DMS153 treated with DMSO at 0.1 percent for 48 hours (cell line): Measurements from ENCODE around the gene DPEP2.
"Not testable (repeated sequence)": the region's sequence is repeated elsewhere in the genome, so short reads cannot be mapped to it uniquely, and the experiment has no call there.

Experiments used
- DNase-seq: peaks from one replicate; lab custom pipeline; 2025; ENCODE audit not compliant: unreplicated experiment; lab: John Stamatoyannopoulos, UW

The DPEP2 gene

GRCh38 chr16:67977469-67978227 lies 21.6 kb downstream of the DPEP2 start:
- DNase-seq, result no peak

DNA sequence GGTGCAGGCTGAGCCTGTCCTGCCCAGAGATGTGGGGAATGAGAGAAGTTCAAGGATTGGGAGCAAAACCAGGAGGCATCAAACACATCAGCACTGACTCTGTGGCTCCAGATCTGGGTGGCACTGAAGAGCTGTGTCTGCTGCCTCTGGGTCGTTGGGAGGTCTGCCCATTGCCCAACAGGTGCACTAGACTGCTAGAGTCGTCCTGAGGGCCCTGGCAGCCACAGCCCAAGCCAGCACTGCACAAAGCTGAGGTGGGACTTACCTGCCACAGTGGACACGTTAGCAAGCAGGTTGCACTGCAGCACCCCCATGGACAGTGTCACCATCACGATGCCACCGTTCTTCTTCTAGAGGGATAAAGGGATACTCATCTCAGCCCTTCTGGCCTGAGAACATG lies 22.3 kb downstream of the DPEP2 start:
- DNase-seq, result no peak

- DNase-seq, result no peak
Measured at GRCh38 chr16:67976205-67976604, 23.1 kb downstream of the DPEP2 start.

DNA sequence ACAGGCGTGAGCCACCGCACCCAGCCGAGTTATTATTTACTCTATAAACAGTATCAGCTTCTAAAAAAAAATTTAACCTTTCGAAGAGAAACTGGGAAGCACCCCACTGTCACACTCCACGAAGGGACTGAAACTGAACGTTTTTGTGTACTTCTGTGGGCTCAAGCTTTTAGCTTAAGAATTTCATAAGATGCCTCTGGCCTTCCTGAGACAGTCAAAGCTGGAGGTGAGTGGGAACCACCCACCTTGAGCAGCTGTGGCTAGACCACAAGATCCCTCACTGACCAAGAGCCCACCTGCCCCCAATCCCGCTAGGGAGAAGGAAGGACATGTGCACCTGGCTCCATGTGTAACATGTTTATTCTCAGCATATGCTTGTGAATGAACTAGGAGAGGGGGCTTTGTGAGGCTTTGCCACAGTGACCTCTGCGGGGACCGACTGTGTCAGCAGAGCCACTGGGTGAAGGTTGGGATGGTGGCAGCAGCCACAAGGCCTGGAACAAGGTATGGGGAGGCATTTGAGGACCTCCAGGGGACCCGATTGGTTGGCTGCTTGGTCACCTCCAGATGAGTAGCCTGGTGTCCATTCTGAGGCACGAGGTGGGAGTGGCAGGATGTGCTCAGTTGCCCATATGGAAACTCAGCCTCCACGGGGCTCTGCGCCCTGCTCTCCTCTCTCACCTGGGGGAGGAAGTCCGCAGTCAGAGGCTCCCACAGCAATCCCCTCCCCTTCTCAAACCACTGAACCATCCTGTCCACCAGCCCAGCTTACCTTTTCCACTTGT lies 23.8 kb downstream of the DPEP2 start:
- no peak for DNase-seq

DNA sequence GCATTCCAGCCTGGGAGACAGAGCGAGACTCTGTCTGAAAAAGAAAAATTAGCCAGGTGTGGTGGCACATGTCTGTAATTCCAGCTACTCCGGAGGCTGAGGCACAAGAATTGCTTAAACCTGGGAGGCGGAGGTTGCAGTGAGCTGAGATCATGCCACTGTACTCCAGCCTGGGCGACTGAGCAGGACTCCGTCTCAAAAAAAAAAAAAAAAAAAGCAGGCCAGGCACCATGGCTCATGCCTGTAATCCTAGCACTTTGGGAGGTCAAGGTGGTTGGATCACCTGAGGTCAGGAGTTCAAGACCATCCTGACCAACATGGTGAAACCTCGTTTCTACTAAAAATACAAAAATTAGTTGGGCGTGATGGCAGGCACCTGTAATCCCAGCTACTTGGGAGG lies 27.0 kb downstream of the DPEP2 start:
- not testable (repeated sequence) for DNase-seq

- no peak for DNase-seq
Measured at GRCh38 chr16:67971111-67971510, 28.2 kb downstream of the DPEP2 start.

- no peak for DNase-seq
Measured at GRCh38 chr16:67969254-67970039, 29.8 kb downstream of the DPEP2 start.

GRCh38 chr16:67968400-67969253 lies 30.7 kb downstream of the DPEP2 start, which contains the start of gene SLC12A4:
SLC12A4 (minus strand) TSS chr16:67968637; CDS start chr16:67968553, 84 bp downstream.
- DNase-seq, result no peak

DNA sequence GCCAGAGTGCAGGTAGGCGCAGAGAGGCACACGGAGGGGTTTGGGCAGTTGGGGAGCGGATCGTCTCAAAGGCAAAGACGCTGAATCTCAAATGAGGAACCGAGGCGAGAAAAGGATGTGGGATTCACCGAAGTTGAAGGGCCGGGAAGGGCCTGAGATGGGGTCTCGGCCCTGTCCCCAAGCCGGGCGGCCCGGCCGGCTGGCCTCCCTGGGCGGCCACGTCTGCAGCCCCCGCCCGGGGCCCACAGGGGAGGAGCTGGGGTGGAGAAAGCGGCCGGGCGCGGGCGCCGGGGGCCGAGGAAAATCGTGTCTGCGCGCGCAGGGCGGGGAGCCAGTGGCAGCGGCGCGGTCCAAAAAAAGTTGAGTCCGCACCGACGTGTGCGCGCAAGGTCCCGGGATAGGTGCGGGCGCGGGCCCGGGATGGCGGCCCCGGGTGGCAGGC lies 31.3 kb downstream of the DPEP2 start:
- no peak for DNase-seq

GRCh38 chr16:67967183-67967957 lies 31.9 kb downstream of the DPEP2 start:
- no peak for DNase-seq

GRCh38 chr16:67966549-67967182 lies 32.6 kb downstream of the DPEP2 start:
- DNase-seq, result no peak

- DNase-seq, result no peak
Measured at GRCh38 chr16:67965668-67966548, 33.4 kb downstream of the DPEP2 start.

DNA sequence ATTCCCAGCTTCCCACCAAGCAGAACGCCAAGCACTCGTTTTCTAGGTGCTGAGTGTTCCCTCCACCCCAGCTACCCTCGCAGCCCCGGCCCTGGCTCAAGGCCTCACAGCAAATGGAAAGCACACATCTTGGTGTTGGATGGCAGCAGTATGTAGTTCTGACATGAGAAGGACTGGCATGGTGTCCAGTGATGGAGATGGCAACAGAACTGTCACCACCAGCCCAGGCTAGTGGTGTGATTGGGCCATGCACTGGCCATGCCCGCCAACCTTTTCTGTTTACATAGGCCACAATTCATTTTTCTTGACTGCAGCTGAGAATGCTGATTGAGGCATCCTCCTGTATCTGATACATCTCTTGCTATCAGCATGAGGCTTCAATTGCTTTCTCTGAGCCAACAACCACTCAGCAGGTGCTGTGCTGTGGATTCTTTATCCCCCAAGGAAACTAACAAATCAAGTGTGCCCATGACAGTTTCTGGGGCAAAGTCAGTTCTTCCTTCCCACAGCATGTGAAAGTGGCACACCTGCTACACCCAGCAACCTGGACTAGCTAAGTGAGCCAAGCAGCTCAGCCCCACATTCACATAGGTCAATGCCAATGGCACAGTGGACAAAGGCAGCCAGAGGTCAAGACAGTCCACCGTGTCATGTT lies 34.7 kb downstream of the DPEP2 start:
- no peak for DNase-seq

DNA sequence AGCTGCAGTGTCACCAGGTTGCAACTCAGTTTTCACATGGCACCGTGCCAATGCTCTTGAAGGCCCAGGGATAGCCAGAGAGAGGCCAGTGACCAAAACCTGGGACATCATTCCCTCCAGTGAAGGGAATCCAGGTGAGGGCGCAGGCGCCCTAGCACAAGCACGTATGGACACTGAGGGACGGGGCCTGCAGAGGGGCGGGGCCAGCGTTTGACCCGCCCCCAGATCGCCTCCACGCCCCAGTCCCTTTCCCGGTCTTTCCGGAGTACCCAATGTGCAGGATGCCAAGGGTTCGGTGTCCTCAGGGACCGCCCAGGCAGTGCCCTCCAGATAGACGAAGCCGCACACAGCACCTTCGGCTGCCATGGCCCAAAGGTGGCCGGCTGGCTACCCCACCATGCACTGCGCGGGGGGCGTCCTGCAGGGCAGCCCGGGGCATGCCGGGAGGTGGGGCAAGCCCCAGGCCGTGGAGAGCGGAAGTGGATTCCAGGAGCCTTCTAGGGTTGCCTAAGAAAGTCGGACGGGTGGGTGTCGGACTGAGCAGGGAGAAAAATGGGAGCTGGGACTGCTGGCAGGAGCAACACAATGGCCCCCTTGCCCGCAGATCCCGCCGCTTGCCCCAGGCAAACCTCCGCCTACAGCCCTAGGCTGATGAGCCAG lies 35.5 kb downstream of the DPEP2 start:
- no peak for DNase-seq

DNA sequence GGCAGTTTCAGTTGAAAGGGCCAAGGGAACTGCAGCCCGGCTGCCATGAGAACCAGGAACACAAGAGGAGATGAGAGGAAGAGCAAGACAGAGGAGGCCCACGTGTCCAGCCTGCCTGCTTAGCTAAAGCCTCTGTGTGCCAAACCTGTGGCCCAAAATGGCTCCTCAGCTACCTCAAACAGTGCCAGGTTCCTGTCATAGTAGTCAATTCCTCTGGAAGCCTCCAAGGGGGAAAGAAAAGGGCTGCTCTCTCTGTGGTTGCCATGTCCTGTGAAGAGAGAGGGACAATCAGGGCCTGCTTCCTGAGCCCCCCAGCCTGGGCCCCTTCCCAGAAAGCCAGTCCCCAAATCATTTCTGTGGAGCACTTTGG lies 36.0 kb downstream of the DPEP2 start:
- DNase-seq, result no peak

- no peak for DNase-seq
Measured at GRCh38 chr16:67962135-67962534, 37.1 kb downstream of the DPEP2 start.

- peak; percentile 97 for DNase-seq
Measured at GRCh38 chr16:67961551-67961957, 37.7 kb downstream of the DPEP2 start.
